ELF-1 (cell line): Measurements from ENCODE around the gene RABAC1.
"Not testable (repeated sequence)": the region's sequence is repeated elsewhere in the genome, so short reads cannot be mapped to it uniquely, and the experiment has no call there.

ENCODE experiments used
- DNase-seq: peaks from one replicate; pipeline ENCODE4 v3.0.0-alpha.2; 2016; ENCODE audit warnings: low read depth, low spot score

Gene RABAC1

GRCh38 chr19:41947091-41947490 lies 12.0 kb downstream of the RABAC1 start:
- no peak for DNase-seq

GRCh38 chr19:41945135-41945766 lies 13.9 kb downstream of the RABAC1 start:
- DNase-seq = no peak

- DNase-seq = no peak
Observed at GRCh38 chr19:41944336-41944735, 14.8 kb downstream of the RABAC1 start.

- DNase-seq = no peak
Observed at GRCh38 chr19:41941410-41942202, 17.5 kb downstream of the RABAC1 start.

- DNase-seq = no peak
Observed at GRCh38 chr19:41940731-41941409, 18.3 kb downstream of the RABAC1 start.

- no peak for DNase-seq
Observed at GRCh38 chr19:41939861-41940730, 19.0 kb downstream of the RABAC1 start.

GRCh38 chr19:41939209-41939608 lies 19.9 kb downstream of the RABAC1 start:
- not testable (repeated sequence) for DNase-seq

GRCh38 chr19:41937525-41938468 lies 21.3 kb downstream of the RABAC1 start:
- DNase-seq = no peak

- no peak for DNase-seq
Observed at GRCh38 chr19:41936961-41937360, 22.2 kb downstream of the RABAC1 start.

GRCh38 chr19:41936416-41936850 lies 22.7 kb downstream of the RABAC1 start:
- no peak for DNase-seq

GRCh38 chr19:41935760-41936415 lies 23.2 kb downstream of the RABAC1 start:
- no peak for DNase-seq

GRCh38 chr19:41934849-41935374 lies 24.2 kb downstream of the RABAC1 start:
- peak; percentile 93 for DNase-seq

- DNase-seq = no peak
Observed at GRCh38 chr19:41933693-41934426, 25.3 kb downstream of the RABAC1 start.

GRCh38 chr19:41932720-41933332 lies 26.3 kb downstream of the RABAC1 start:
- no peak for DNase-seq

- DNase-seq = peak; percentile 49
Observed at GRCh38 chr19:41932259-41932719, 26.8 kb downstream of the RABAC1 start.

- DNase-seq = peak; percentile 60
Observed at GRCh38 chr19:41930926-41931592, 28.1 kb downstream of the RABAC1 start.

- DNase-seq = no peak
Observed at GRCh38 chr19:41930322-41930722, 28.8 kb downstream of the RABAC1 start.

GRCh38 chr19:41929536-41930071 lies 29.5 kb downstream of the RABAC1 start:
- DNase-seq = no peak
